DOHH2 (cell line): Measurements from ENCODE around the gene SCN4B.

Experiments used
- CTCF ChIP-seq: fragments of 200-600 bp; sonication (generic); IDR thresholded peaks from one replicate; pipeline ENCODE4 v1.5.1; 2014; ENCODE audit warnings: antibody characterized with exemption, mild to moderate bottlenecking, low read depth, low read length; ENCODE audit not compliant: poor library complexity, severe bottlenecking
- EZH2phosphoT487 ChIP-seq: fragments of 200-600 bp; sonication (generic); IDR thresholded peaks from 2 replicates; pipeline ENCODE4 v1.6.1; 2017; ENCODE audit warnings: borderline replicate concordance, mild to moderate bottlenecking, antibody characterized with exemption, low read length, moderate library complexity, mixed read lengths

GRCh38 chr11:118136341-118136740, 16.3 kb downstream of the SCN4B start:
- TF ChIP-seq CTCF (no peak), EZH2phosphoT487 (no peak)
